Cardiac fibroblast (primary cell): Measurements from ENCODE around the gene TRAPPC13.
A peak's percentile ranks its signal among the peaks of the same experiment; 100 is the strongest.

Experiments
- DNase-seq, 2 donors: peaks; one replicate each; pipeline versions ENCODE4 v3.0.0 to v3.0.0-alpha.2; 2010; ENCODE audit warnings: low read depth in 2 of 2
- H3K4me3 ChIP-seq, 2 donors: replicated peaks in 1 of 2; 1 replicate in 1 of 2; 2 replicates in 1 of 2; pipeline ENCODE4 v1.5.1; 2011; ENCODE audit warnings: low read depth in 2 of 2, low read length in 2 of 2, mild to moderate bottlenecking in 2 of 2, moderate library complexity in 1 of 2
- CTCF ChIP-seq: IDR thresholded peaks from one replicate; pipeline ENCODE4 v1.5.1; 2011; ENCODE audit warnings: low read depth, mild to moderate bottlenecking, low read length, inconsistent platforms

The TRAPPC13 gene

GRCh38 chr5:65682148-65682547 is 57.3 kb downstream of the TRAPPC13 start:
- no peak for TF ChIP-seq CTCF
- H3K4me3 ChIP-seq, result no peak overlapping the region
- DNase-seq, result no peak

DNA sequence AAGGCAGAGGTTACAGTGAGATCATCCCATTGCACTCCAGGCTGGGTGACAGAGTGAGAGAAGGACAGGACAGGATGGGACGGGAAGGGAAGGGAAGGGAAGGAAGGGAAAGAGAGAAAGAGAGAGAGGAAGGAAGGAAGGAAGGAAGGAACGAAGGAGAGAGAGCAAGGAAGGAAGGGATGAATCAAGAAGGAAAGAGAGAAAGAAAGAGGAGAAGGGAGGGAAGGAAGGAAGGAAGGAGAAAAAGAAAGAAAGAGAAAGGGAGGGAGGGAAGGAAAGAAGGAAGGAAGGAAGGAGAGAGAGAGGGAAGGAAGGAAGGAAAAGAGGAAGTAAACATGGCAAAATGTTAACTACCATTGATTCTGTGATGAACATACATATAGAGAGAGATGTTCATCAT is 68.3 kb downstream of the TRAPPC13 start:
- TF ChIP-seq CTCF, result no peak
- H3K4me3 ChIP-seq, result no peak overlapping the region
- DNase-seq, result no peak

DNA sequence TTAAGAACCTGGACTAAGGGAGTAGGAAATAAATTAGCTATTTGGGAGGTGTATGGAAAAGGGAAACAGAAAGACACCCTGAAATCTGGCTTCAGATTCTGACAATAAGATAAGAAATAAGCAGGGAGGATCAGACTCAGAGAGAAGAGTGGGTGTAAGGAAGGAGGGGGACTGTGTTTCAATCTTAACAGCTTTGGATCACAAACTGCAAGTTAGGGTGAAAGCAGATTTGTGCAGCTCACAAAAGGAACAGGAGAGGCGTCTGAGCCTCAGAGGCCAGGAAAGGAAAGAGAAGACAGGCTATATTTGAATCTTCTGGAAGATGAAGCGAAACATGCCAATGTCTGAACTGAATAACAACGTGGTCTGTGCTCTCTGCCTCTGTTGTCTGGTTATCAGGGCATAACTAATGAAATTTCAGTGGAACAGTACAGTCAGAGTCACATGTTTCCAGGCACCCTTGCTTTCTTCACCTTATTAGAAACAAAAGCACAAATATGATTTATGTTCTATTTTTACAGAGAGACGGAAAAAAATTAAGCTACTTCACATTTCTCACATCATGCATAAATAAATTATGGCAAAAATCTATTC is 70.4 kb downstream of the TRAPPC13 start:
- DNase-seq, result no peak
- no peak for TF ChIP-seq CTCF
- H3K4me3 ChIP-seq, result no peak overlapping the region

GRCh38 chr5:65695896-65696295 is 71.1 kb downstream of the TRAPPC13 start:
- DNase-seq, result no peak
- no peak for TF ChIP-seq CTCF
- H3K4me3 ChIP-seq, result no peak overlapping the region

DNA sequence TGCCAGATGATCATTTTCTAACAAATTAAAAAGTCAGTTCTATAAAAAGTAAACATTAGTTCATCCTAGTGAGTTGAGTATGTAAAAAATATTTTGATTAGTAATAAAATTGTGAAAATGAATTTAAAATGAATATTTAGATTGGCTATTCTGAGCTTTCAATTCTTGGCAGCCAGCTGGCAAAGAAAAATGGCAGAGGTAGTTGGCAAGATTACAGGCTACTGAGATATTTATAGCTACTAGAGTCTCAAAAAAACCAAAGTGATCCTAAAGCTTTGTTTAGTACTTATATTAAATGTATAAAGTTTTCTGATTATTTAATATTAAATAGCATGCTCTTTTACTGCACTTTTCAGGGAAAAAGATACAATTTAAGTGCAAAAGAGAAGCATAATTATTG is 72.1 kb downstream of the TRAPPC13 start:
- peak in 1 of 2 donors; percentile 14 for DNase-seq
- H3K4me3 ChIP-seq, result no peak overlapping the region
- TF ChIP-seq CTCF, result no peak

DNA sequence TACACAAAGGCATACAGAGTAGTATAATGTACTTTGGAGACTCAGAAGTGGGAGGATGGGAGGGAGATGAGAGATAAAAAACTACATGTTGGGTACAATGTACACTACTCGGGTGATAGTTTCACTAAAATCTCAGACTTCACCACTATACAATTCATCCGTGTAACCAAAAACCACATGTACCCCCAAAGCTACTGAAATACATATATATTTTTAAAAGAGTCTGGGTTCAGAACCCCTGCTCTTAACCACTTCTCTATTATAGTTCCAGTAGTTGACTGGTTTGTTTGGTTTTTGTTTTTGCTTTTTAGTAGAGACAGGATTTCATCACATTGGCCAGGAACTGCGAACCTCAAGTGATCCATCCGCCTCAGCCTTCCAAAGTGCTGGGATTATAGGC is 74.5 kb downstream of the TRAPPC13 start:
- no peak for TF ChIP-seq CTCF
- no peak for DNase-seq
- no peak overlapping the region for H3K4me3 ChIP-seq

- no peak overlapping the region for H3K4me3 ChIP-seq
- no peak for TF ChIP-seq CTCF
- DNase-seq, result no peak
Measured at GRCh38 chr5:65702036-65702435, 77.2 kb downstream of the TRAPPC13 start.
